ENCODE data around the gene PPHLN1.

GRCh38 chr12:42473130-42473529 is 147.2 kb downstream of the PPHLN1 start:
- TF ChIP-seq CTCF (IDR thresholded peaks at IDR 0.05) (no peak), EZH2 (IDR thresholded peaks at IDR 0.05; ENCODE audit: borderline replicate concordance, insufficient read depth, low read depth, low read length, poor library complexity, severe bottlenecking) (no peak)

Data from B cell (primary cell).